GM21825 (cell line): ENCODE results near the gene NRG3.
"Not testable (repeated sequence)": the region's sequence is repeated elsewhere in the genome, so short reads cannot be mapped to it uniquely, and the experiment has no call there.

Experiments
- ATAC-seq: cut with Tn5 transposase; IDR thresholded peaks from one replicate; pipeline ENCODE4 v1.9.1; 2021; ENCODE audit warnings: mild to moderate bottlenecking, moderate library complexity; ENCODE audit not compliant: unreplicated experiment

Gene NRG3

DNA sequence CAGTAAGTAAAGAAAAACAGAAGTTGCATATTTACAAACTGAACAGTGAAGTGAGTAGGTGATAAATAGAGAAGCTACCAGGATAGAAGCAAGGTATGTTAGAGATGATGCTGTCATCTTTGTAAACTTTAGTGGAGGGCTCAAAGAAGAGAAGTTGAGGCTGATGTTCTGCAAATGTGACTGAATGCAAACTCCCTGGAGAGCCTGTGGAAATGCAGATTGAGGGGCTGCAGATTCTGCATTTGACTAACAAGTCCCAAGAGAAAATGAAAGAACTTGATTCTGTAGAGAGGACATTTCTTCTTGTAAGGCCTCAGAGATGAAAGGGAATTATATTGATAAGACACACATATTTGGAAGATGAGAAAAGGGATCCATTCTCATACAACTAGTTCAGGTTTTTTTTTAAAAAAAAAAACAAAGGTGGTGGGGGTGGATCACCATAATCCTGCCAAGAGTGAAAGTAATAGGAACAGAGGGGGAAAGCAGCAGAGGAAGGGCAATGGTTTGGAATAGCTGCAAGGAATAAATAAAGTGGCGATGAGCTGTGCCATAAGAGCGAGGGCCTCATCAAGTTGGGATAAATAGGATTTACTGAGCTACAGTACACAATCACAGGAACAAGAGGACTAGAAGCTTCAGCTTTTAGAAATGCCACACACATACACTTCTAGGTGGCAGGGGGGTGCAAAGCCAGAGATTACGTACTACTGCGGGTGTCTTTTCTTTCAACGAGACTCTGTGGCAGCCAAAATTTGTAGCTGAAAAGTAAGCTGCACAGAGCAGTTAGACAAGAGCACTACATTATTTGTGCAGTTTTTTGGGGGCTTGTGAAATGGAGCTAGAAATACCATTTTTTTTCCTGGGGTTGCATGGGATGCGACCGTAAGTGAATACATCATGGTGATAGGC, 778.5 kb downstream of the NRG3 start:
- ATAC-seq, result no peak

DNA sequence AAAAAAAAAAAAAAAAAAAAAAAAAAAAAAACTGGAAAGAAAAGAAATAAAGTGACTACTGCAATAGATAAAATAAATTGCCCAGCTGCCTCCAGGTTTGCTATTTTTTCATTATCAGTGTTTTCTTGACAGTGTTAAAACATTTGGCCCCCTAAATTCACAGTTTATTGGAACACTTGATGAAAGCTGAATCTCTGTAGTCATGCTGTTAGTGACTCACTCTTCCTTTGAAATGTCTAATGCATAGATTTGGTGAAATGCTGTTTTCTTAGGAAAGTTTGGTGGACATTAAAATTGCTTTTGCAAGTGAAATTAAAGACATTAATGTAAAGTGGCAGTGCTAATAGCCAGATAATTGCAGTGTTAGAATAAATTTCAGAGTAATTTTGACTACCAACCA, 785.2 kb downstream of the NRG3 start:
- ATAC-seq, result no peak

DNA sequence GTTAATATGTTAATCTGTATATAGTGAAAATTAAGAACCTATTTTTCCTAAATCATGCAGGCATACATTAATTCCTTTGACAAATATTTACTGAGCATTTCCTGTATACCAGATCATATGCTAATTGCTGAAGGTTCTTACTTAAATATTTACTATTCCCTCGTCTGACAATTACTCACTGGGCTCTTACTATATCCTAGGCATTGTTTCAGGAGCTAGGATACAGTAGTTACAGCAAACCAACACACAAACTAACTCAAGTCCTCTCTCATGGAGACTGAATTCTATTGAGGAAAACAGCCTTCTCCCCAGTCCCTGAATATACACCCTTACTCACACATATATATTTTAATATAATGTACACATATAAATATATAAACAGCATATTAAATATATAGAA, 786.0 kb downstream of the NRG3 start:
- no peak for ATAC-seq

DNA sequence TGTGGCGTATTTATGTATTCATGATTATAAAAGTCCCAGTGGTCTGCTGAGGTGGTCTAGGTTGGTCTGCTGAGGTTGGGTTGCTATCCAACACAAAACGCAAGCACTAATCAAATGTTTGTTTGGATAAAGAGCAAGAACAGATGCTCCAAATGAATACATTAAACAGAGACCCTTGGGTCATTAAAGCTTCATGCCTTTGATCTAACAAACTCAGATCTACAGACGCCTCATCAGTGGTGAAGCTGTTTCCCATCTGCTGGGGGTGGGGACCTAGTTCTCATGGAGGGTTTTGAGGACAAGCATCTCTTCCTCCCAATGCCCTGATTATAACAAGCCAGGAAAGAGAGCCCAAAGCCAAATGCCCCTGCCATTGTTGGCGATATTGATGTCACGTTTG, 786.7 kb downstream of the NRG3 start:
- ATAC-seq, result no peak

DNA sequence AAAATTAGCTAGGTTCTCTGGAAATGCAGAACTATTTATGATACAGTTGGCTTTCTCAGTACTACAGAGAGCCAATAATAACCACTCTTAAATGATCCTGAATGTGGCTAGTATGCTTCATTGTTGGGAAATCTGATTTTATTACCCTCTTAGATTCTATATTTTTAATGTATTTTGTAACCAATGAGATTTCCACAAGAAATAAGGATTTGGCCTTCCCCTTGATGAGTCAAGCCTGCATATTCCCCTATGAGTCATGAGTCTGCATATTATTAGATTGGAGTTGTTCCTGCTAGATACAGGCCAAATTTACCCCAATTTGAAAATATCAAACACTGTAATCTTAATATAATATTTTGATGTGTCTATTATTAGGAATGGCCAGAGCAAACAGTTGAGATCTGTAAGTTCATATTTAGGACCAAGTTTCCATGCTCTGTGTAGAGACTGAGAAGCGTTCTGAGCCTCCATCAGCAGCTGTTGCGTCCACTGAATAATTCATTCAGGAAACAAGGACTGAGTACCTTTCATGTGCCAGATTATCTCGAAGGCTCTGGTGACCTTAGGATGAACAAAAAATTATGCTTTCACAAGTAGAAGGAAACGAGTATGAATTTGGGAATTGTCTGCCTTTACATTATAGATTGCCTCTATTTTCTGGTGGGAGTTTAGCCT, 793.4 kb downstream of the NRG3 start:
- no peak for ATAC-seq

DNA sequence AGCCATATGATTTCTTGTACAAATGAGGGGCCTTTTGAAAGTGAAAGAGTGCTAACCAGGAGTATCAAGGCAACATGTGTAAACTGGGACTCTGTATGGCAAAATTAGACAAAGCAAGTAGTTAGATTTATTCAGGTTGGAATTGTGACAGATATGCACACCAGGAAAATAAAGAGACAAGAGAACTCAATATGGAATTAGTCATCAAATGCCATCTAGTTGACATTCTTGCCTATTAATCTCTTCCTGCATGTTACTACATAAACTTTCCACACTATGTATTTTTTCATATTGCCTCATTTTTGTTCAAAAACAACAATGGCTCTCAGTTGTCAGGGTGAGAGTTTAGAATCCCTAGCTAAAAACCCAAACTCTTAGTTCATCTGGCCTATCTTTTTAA, 799.0 kb downstream of the NRG3 start:
- no peak for ATAC-seq

GRCh38 chr10:82677932-82678331, 802.9 kb downstream of the NRG3 start:
- not testable (repeated sequence) for ATAC-seq

DNA sequence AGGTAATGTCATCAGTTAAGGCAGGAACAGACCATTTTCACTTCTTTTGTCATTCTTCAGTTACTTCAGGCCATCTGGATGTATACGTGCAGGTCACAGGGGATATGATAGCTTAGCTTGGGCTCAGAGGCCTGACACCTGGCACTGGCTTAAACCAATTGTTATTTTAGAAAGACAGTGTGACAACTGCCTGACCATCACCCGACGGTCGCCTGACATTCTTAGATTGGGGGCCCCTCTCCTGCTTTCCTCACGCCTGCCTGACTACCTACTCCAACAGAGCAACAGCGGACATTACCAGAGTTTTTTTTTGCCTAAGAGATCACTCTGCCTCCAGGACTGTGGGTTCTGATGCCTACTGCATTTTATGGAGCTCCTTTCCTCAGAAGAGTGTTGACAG, 803.5 kb downstream of the NRG3 start:
- ATAC-seq, result not testable (repeated sequence)

- no peak for ATAC-seq
Measured at GRCh38 chr10:82680608-82681007, 805.6 kb downstream of the NRG3 start.

GRCh38 chr10:82683945-82684344, 809.0 kb downstream of the NRG3 start:
- no peak for ATAC-seq

DNA sequence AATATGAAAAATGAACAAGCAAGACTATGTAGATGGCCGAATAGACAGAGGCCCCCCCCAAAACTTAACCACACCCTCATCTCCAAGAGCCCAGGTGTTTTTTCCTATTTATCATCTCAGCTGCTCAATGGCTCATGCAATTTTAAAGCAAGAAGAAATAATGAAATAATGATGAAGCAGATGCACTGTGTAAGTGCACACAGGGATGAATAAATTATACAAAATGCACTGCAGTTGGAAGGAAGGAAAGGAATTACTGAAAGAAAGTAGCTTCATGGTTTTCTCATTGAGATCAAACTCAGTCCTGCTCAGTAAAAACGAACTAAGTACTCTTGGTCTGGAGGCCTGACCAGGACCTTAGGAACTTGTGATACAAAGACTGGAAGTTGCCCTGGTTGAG, 810.1 kb downstream of the NRG3 start:
- ATAC-seq, result no peak

GRCh38 chr10:82691211-82691610, 816.2 kb downstream of the NRG3 start:
- no peak for ATAC-seq

GRCh38 chr10:82692458-82692857, 817.5 kb downstream of the NRG3 start:
- ATAC-seq, result no peak

GRCh38 chr10:82721831-82722230, 846.8 kb downstream of the NRG3 start:
- no peak for ATAC-seq

DNA sequence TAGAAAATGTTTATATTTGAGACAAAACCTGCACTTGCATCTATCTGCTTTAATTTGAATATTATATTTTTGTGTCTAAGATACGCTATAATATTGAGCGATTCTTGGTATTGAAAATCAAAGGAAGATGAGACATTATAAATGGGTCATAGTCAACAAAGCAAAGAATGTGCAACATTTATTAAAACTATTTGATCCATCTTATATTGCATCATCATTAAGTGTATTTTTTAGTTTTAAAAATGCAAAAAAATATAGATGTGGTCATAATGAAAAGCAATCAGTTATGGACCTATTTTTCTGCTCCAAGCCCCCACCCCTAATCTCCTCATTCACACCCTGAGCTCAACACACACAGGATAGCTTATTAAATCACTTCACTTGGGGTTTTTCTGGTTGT, 847.3 kb downstream of the NRG3 start:
- no peak for ATAC-seq

DNA sequence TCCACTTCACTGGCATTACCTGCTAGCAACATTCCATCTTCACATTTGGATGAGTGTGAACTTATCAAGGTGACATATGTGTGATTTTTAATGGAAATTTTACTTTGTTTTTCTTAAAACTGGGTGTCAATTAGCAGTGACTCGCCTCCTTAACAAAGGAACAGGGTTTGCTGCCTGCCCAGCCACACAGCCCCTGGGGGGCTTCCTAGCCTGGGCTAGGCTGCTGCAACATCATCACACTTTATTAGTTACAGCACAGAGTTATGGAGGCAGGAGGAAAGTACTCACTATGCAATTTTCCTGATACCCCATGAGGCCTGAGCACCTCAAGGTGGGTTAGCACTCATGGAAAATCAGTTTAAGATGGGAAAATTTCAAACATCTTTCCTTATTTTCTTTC, 861.3 kb downstream of the NRG3 start:
- no peak for ATAC-seq

DNA sequence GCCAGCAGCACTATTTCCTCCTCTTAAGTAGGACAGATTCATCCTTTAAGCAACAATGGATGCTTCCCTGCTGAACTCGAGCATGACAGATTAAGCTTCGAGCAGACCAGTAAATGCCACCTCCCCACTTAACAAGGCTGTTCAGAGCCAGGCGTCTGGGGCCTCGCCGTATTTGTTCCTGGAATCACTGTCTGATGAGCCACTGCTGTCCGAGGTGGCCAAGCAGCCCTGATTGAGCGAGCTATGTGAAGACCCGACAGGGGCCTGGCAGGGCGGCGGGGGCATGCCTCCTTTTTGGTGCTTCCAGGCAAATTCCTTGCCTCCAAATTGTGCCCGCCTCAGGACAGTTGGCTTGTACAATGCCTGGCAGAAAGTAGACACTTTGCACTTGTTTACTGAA, 862.6 kb downstream of the NRG3 start:
- ATAC-seq, result no peak

DNA sequence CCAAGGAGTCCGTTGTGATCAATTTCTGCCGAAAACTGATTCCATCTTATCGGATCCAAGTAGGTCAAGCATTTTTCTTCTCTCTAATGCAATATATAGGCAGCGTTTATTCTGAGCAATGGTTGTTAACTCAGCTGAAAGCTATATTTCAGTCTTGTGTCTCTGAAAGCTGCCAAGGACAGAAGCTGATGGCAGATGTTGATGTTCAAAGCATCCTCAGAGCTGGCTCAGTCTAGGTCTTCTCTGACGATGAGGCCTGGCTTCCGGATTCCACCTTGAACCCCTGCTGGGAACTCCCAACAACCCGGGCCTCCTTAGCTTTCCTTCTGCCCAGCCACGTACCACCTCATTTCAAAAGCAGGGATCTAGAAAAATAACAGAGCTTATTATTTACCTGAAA, 863.6 kb downstream of the NRG3 start:
- ATAC-seq, result no peak

DNA sequence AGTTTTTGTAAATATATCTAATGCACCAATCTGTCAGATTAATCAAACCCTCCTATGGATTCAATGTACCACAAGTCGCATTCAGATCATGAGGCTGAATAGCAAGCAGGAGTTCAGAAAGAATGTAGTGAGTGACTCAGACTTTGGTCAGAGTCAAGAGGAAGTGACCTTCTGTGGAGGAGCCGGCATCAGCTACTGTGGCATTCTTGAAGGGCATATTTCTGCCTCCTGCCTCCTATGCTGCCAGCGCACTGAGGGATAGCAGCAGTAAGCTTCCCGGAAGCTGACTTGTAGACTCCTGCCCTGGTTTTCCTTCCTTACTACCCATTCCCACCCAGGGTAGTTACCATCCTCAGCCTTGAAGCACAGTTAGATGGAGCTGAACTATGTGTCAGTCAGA, 867.5 kb downstream of the NRG3 start:
- no peak for ATAC-seq

GRCh38 chr10:82742898-82743297, 867.9 kb downstream of the NRG3 start:
- no peak for ATAC-seq

GRCh38 chr10:82750538-82750937, 875.5 kb downstream of the NRG3 start:
- ATAC-seq, result no peak

DNA sequence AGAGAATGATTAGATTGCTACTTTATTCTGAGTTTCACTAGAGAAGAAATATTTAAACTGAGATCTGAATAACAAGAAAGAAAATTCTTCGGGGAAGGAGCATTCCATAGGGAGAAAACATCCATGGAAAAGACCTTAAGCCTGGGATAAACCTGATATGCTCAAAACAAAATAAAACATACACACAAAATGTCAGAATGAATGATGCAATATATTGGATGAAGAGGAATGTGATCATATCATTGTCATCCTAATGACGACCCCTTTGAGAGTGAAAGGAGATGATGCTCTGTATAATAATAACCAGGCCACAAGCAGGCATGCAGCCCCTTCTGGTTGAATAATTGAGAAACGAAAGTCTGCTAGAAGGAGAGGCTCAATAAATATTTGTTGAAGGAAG, 882.4 kb downstream of the NRG3 start:
- no peak for ATAC-seq
